SK-N-SH treated with all-trans-retinoic acid at 6 μM for 48 hours (cell line): ENCODE measurements around the gene ANKRD44.
A peak's percentile ranks its signal among the peaks of the same experiment; 100 is the strongest.

Source experiments
- ATAC-seq: fragments of 200-7000 bp; cut with Tn5 transposase; 3 replicates; pipeline ENCODE4 v1.9.1; 2020; ENCODE audit warnings: mild to moderate bottlenecking, moderate library complexity
- ARNTL ChIP-seq: fragments of 450-650 bp; formaldehyde crosslinking; IDR thresholded peaks from 2 replicates; pipeline ENCODE4 v1.5.0; 2020; ENCODE audit warnings: low read depth, mild to moderate bottlenecking, moderate library complexity, borderline replicate concordance
- BACH2 ChIP-seq: fragments of 250-450 bp; sonication (Bioruptor Pico); IDR thresholded peaks from 2 replicates; pipeline ENCODE4 v1.9.0; 2021; ENCODE audit warnings: mild to moderate bottlenecking, borderline replicate concordance
- CSDC2 ChIP-seq: fragments of 250-450 bp; sonication (Bioruptor Pico); IDR thresholded peaks from 2 replicates; pipeline ENCODE4 v1.5.0; 2020; ENCODE audit warnings: mild to moderate bottlenecking, moderate library complexity
- ESRRG ChIP-seq: fragments of 250-450 bp; sonication (Bioruptor Pico); IDR thresholded peaks from 2 replicates; pipeline ENCODE4 v1.6.1; 2021; ENCODE audit warnings: mild to moderate bottlenecking
- ISL1 ChIP-seq: fragments of 250-450 bp; sonication (Bioruptor Pico); IDR thresholded peaks from 2 replicates; pipeline ENCODE4 v2.1.2; 2022; ENCODE audit warnings: mild to moderate bottlenecking, moderate library complexity
- OSR1 ChIP-seq: fragments of 250-450 bp; sonication (Bioruptor Pico); IDR thresholded peaks from 2 replicates; pipeline ENCODE4 v1.8.0; 2022; ENCODE audit warnings: moderate library complexity, mild to moderate bottlenecking, inconsistent platforms
- PPARA ChIP-seq: fragments of 250-450 bp; sonication (Bioruptor Pico); IDR thresholded peaks from 2 replicates; pipeline ENCODE4 v1.5.0; 2020; ENCODE audit warnings: mild to moderate bottlenecking, borderline replicate concordance
- SNAI2 ChIP-seq: fragments of 250-450 bp; sonication (Bioruptor Pico); IDR thresholded peaks from 2 replicates; pipeline ENCODE4 v1.5.0; 2020; ENCODE audit warnings: mild to moderate bottlenecking, moderate library complexity
- TCF4 ChIP-seq: fragments of 250-450 bp; sonication (Bioruptor Pico); IDR thresholded peaks from 2 replicates; pipeline ENCODE4 v1.8.0; 2021; ENCODE audit warnings: mild to moderate bottlenecking, moderate library complexity, borderline replicate concordance
- TOX ChIP-seq: fragments of 250-450 bp; sonication (Bioruptor Pico); IDR thresholded peaks from 2 replicates; pipeline ENCODE4 v1.8.0; 2021; ENCODE audit warnings: mild to moderate bottlenecking, moderate library complexity, borderline replicate concordance
- ZC3H10 ChIP-seq: fragments of 250-450 bp; sonication (Bioruptor Pico); IDR thresholded peaks from 2 replicates; pipeline ENCODE4 v1.5.1; 2021; ENCODE audit warnings: mild to moderate bottlenecking, moderate library complexity
- ZFP3 ChIP-seq: fragments of 250-450 bp; sonication (Bioruptor Pico); IDR thresholded peaks from 2 replicates; pipeline ENCODE4 v1.5.0; 2020; ENCODE audit warnings: mild to moderate bottlenecking, moderate library complexity
- ZFP30 ChIP-seq: fragments of 450-650 bp; formaldehyde crosslinking; IDR thresholded peaks from 2 replicates; pipeline ENCODE4 v1.5.0; 2022; ENCODE audit warnings: mild to moderate bottlenecking, moderate library complexity
- ZNF565 ChIP-seq: fragments of 450-650 bp; formaldehyde crosslinking; conservative IDR thresholded peaks from 2 replicates; pipeline ENCODE4 v1.5.0; 2020; ENCODE audit warnings: low read depth, mild to moderate bottlenecking, moderate library complexity
- ZNF70 ChIP-seq: fragments of 450-650 bp; formaldehyde crosslinking; IDR thresholded peaks from 2 replicates; pipeline ENCODE4 v1.5.0; 2020; ENCODE audit warnings: mild to moderate bottlenecking, moderate library complexity
- ZNF8 ChIP-seq: fragments of 450-650 bp; formaldehyde crosslinking; IDR thresholded peaks from 2 replicates; pipeline ENCODE4 v1.5.0; 2020; ENCODE audit warnings: mild to moderate bottlenecking, moderate library complexity
- TF ChIP-seq, protein P1 (sequence below): fragments of 250-450 bp; sonication (Bioruptor Pico); IDR thresholded peaks from 2 replicates; pipeline ENCODE4 v1.5.1; 2020; ENCODE audit warnings: low read depth, mild to moderate bottlenecking, moderate library complexity
- TF ChIP-seq, protein P2 (sequence below): fragments of 250-450 bp; sonication (Bioruptor Pico); IDR thresholded peaks from 2 replicates; pipeline ENCODE4 v1.8.0; 2021; ENCODE audit warnings: low read depth, mild to moderate bottlenecking, moderate library complexity, borderline replicate concordance
- TF ChIP-seq, protein P3 (sequence below): fragments of 250-450 bp; sonication (Bioruptor Pico); IDR thresholded peaks from 2 replicates; pipeline ENCODE4 v1.5.0; 2020; ENCODE audit warnings: mild to moderate bottlenecking, moderate library complexity
- TF ChIP-seq, protein P4 (sequence below): fragments of 250-450 bp; sonication (Bioruptor Pico); IDR thresholded peaks from 2 replicates; pipeline ENCODE4 v1.8.0; 2020; ENCODE audit warnings: mild to moderate bottlenecking, moderate library complexity, borderline replicate concordance

ANKRD44 gene

DNA sequence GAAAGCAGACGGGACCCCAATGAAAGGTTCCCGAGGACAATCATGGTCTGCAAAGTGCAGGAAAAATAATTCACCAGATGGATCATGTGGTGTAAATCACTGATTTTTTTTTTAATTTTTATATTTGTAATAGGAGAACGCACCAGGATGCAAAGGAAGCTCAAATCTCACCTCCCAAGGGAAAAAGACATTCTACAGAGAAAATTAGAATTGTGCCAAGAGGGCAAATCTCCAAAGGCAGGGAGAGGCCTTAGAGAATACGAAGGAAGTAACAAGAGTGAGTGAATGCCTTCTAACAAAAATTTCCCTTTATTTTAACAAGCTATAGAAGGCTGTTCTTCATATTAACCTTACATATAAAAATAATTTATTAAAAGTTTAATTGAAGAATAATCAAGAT is 90.9 kb downstream of the ANKRD44 start:
- no peak for ATAC-seq
- TF ChIP-seq ZFP3 (CRISPR knock-in tag), result no peak
- no peak for TF ChIP-seq ESRRG
- no peak for TF ChIP-seq OSR1 (CRISPR knock-in tag)
- TF ChIP-seq, protein P1, sequence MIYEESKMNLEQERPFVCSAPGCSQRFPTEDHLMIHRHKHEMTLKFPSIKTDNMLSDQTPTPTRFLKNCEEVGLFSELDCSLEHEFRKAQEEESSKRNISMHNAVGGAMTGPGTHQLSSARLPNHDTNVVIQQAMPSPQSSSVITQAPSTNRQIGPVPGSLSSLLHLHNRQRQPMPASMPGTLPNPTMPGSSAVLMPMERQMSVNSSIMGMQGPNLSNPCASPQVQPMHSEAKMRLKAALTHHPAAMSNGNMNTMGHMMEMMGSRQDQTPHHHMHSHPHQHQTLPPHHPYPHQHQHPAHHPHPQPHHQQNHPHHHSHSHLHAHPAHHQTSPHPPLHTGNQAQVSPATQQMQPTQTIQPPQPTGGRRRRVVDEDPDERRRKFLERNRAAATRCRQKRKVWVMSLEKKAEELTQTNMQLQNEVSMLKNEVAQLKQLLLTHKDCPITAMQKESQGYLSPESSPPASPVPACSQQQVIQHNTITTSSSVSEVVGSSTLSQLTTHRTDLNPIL, result no peak
- no peak for TF ChIP-seq ZC3H10 (CRISPR knock-in tag)
- TF ChIP-seq ARNTL, result no peak
- TF ChIP-seq, all 23 proteins: peak for 0

DNA sequence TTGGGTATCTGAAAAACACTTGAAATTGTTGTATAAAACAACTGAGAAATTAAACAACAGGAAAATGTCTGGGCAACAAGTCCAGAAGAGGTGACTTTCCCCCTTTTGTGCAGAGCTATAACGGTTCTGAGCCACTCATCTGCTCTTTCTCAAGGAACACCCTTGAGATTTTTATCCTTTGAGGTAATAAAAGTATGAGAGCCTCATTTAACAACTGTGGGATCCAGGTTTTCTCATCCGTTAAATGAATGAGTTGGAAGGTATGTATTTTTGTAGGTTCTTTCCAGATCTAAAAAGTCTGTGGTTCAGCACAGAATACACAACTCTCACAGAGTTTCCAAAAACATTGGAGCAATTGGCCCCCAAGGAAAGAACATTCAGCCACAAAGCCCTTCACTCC is 93.0 kb downstream of the ANKRD44 start:
- no peak for ATAC-seq
- no peak for TF ChIP-seq OSR1 (CRISPR knock-in tag)
- TF ChIP-seq ZNF70 (CRISPR knock-in tag), result no peak
- no peak for TF ChIP-seq PPARA (CRISPR knock-in tag)
- no peak for TF ChIP-seq ISL1 (CRISPR knock-in tag)
- TF ChIP-seq ESRRG, result no peak
- TF ChIP-seq TOX, result no peak
- TF ChIP-seq, protein P2, sequence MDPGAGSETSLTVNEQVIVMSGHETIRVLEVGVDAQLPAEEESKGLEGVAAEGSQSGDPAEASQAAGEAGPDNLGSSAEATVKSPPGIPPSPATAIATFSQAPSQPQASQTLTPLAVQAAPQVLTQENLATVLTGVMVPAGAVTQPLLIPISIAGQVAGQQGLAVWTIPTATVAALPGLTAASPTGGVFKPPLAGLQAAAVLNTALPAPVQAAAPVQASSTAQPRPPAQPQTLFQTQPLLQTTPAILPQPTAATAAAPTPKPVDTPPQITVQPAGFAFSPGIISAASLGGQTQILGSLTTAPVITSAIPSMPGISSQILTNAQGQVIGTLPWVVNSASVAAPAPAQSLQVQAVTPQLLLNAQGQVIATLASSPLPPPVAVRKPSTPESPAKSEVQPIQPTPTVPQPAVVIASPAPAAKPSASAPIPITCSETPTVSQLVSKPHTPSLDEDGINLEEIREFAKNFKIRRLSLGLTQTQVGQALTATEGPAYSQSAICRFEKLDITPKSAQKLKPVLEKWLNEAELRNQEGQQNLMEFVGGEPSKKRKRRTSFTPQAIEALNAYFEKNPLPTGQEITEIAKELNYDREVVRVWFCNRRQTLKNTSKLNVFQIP (CRISPR knock-in tag), result no peak
- TF ChIP-seq CSDC2 (CRISPR knock-in tag), result no peak
- TF ChIP-seq, protein P3, sequence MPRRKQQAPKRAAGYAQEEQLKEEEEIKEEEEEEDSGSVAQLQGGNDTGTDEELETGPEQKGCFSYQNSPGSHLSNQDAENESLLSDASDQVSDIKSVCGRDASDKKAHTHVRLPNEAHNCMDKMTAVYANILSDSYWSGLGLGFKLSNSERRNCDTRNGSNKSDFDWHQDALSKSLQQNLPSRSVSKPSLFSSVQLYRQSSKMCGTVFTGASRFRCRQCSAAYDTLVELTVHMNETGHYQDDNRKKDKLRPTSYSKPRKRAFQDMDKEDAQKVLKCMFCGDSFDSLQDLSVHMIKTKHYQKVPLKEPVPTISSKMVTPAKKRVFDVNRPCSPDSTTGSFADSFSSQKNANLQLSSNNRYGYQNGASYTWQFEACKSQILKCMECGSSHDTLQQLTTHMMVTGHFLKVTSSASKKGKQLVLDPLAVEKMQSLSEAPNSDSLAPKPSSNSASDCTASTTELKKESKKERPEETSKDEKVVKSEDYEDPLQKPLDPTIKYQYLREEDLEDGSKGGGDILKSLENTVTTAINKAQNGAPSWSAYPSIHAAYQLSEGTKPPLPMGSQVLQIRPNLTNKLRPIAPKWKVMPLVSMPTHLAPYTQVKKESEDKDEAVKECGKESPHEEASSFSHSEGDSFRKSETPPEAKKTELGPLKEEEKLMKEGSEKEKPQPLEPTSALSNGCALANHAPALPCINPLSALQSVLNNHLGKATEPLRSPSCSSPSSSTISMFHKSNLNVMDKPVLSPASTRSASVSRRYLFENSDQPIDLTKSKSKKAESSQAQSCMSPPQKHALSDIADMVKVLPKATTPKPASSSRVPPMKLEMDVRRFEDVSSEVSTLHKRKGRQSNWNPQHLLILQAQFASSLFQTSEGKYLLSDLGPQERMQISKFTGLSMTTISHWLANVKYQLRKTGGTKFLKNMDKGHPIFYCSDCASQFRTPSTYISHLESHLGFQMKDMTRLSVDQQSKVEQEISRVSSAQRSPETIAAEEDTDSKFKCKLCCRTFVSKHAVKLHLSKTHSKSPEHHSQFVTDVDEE, result no peak
- no peak for TF ChIP-seq SNAI2 (CRISPR knock-in tag)

DNA sequence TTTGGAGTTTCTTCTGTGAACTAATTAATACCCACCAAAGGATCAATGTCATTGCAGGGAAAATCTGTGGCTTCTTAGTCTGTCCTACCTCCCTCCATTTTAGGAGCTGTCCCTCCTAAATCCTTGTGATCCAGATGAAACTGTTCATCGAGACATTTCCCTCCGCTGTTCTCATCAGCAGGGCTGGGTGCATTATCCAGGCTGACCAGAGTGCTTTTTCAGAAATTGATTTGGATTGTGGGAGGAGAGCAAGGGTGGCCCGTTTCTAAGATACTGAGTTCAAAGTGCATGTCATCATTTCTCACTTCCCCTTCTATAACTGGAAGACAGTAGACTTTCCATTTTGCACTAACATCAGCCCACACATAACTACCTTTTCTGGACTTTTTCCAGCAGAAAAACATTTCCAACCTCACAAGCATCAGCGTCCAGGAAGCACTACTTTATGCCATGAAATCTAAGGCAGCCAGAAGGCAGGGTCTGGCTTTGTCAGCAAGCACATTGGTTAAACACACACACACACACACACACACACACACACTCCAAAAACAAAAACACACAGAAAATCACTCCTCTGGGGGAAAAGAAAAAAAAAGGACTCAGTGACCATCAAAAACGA is 94.1 kb downstream of the ANKRD44 start:
- no peak for TF ChIP-seq ISL1 (CRISPR knock-in tag)
- TF ChIP-seq BACH2 (CRISPR knock-in tag), result no peak
- no peak for TF ChIP-seq OSR1 (CRISPR knock-in tag)
- TF ChIP-seq ARNTL, result no peak
- TF ChIP-seq, protein P1, result no peak
- TF ChIP-seq ZNF8, result no peak
- TF ChIP-seq TCF4, result 0 out of 2 replicates have a peak, but pooled peaks have one; percentile 26
- TF ChIP-seq, all 23 proteins: peak for 1
- ATAC-seq, result peak; percentile 79

DNA sequence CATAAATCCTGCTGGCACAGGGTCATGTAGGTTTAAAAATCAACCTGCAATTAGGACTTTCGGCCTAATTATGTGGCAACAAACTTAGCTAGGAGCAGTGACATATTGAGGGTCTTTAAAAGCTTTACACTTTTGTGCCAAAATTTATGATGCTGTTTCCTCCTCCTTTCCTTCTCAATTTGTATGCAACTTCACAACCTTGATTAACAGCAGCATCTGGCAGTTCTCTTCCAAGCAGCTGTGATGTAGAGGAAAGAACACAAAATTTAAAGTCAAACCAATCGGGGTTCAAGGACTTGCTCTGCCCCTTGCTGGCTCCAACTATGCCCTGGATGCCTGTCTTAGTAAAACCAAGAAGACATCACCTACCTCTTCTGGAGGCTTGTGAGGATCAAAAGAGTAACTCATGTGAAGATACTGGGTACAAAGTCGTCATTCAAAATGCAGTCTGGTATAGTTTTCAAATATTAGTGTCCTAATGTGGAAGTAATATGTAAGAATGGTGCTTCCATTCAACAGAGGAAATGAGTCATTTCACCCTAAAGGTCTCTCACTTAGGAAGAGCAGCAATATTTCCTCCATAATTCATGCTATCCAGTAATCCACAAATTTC is 94.7 kb downstream of the ANKRD44 start:
- TF ChIP-seq ARNTL, result no peak
- TF ChIP-seq, all 23 proteins: peak for 0
- peak; percentile 72 for ATAC-seq

DNA sequence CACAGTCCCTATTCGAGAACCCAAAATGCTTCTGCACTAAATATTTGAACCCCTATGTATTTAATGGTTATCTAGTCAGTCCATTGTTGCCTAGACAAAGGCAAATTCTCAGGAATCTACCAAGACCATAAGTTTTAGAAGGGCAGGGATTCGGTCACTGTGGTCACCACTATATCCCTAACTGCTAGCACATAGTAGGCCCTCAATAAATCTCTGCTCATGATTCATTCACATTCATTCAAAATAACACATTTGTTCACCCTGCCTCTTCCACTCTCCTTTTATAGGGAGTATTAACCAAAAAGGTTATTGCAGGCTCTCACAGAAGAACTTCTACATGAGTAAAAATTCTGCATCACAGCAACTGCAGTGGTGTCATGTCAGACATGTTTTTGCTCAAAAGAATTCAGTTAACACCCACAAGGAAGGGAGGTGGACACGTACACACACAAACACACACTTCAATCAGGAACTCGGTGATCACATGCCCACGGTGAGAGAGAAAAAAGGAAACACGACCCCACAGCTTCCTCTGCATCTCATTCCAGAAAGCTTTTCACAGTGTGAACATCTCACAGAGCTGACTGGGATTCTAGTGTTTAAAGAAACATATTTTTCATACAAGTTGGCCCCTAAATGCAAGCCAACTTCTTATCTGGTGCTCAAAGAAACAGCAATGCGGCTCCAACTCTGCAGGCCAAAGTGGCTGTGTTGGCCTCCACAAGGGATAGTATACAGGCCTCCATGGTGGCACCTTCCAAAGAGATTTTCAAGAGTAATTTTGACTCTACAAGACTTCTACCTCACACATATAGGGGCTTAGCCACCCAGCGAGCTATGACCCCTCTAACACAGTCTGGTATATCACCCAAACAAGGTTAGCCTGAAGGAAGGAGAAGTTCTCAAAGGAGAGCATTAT is 98.0 kb downstream of the ANKRD44 start:
- ATAC-seq, result no peak
- TF ChIP-seq ZFP30 (no peak), PPARA (CRISPR knock-in tag) (no peak), ZFP3 (CRISPR knock-in tag) (no peak), ZNF565 (no peak), OSR1 (CRISPR knock-in tag) (no peak), TCF4 (no peak), BACH2 (CRISPR knock-in tag) (no peak), ARNTL (no peak)
- TF ChIP-seq, protein P4, sequence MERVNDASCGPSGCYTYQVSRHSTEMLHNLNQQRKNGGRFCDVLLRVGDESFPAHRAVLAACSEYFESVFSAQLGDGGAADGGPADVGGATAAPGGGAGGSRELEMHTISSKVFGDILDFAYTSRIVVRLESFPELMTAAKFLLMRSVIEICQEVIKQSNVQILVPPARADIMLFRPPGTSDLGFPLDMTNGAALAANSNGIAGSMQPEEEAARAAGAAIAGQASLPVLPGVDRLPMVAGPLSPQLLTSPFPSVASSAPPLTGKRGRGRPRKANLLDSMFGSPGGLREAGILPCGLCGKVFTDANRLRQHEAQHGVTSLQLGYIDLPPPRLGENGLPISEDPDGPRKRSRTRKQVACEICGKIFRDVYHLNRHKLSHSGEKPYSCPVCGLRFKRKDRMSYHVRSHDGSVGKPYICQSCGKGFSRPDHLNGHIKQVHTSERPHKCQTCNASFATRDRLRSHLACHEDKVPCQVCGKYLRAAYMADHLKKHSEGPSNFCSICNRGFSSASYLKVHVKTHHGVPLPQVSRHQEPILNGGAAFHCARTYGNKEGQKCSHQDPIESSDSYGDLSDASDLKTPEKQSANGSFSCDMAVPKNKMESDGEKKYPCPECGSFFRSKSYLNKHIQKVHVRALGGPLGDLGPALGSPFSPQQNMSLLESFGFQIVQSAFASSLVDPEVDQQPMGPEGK (CRISPR knock-in tag), result no peak
- TF ChIP-seq, protein P3, result no peak
